ENCODE results near the gene ARID1B. TPM values are rescaled to one million over a fixed set of nuclear protein-coding genes. Genes with fewer than 3 reads are reported as not detected.
"Not testable (repeated sequence)": the region's sequence is repeated elsewhere in the genome, so short reads cannot be mapped to it uniquely, and the experiment has no call there.

Gene ARID1B
- total RNA-seq, 6 experiments from 2014 or later = 32.5 to 44.3 (median 36.5) TPM

- peak overlapping the region; percentile 31 for H3K27ac Mint-ChIP-seq
- DNase-seq = peak; percentile 20
- TF ChIP-seq, protein P1, sequence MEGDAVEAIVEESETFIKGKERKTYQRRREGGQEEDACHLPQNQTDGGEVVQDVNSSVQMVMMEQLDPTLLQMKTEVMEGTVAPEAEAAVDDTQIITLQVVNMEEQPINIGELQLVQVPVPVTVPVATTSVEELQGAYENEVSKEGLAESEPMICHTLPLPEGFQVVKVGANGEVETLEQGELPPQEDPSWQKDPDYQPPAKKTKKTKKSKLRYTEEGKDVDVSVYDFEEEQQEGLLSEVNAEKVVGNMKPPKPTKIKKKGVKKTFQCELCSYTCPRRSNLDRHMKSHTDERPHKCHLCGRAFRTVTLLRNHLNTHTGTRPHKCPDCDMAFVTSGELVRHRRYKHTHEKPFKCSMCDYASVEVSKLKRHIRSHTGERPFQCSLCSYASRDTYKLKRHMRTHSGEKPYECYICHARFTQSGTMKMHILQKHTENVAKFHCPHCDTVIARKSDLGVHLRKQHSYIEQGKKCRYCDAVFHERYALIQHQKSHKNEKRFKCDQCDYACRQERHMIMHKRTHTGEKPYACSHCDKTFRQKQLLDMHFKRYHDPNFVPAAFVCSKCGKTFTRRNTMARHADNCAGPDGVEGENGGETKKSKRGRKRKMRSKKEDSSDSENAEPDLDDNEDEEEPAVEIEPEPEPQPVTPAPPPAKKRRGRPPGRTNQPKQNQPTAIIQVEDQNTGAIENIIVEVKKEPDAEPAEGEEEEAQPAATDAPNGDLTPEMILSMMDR (IDR thresholded peaks at IDR 0.05) = no peak
- H3K4me1 Mint-ChIP-seq (ENCODE audit: low read depth) = peaks cover 56% of the 10 kb centered on the region
- peaks cover 6% of the 10 kb centered on the region for H3K27me3 Mint-ChIP-seq (ENCODE audit: insufficient read depth)
- H3K4me3 Mint-ChIP-seq = no peak overlapping the region; the same call in 1 of the 2 replicates
- H3K36me3 Mint-ChIP-seq (ENCODE audit: low read depth) = peaks cover 12% of the 10 kb centered on the region
- H3K9me3 Mint-ChIP-seq = no peaks in the 10 kb centered on the region
These were observed 366.2 kb downstream of the ARID1B start for GRCh38 chr6:157143171-157143889.

- Mint-ChIP-seq H3K36me3 (ENCODE audit: low read depth) (peaks cover 12% of the 10 kb centered on the region), H3K4me1 (ENCODE audit: low read depth) (peaks cover 59% of the 10 kb centered on the region), H3K27ac (peak overlapping the region; percentile 42), H3K27me3 (ENCODE audit: insufficient read depth) (peaks cover 6% of the 10 kb centered on the region), H3K9me3 (no peaks in the 10 kb centered on the region), H3K4me3 (no peak overlapping the region; the same call in 1 of the 2 replicates)
- DNase-seq = no peak
- TF ChIP-seq, protein P1 (IDR thresholded peaks at IDR 0.05) = no peak
These were observed 367.0 kb downstream of the ARID1B start for GRCh38 chr6:157143890-157144798.

GRCh38 chr6:157144859-157145568 lies 367.8 kb downstream of the ARID1B start:
- Mint-ChIP-seq H3K4me1 (ENCODE audit: low read depth) (peaks cover 68% of the 10 kb centered on the region), H3K27me3 (ENCODE audit: insufficient read depth) (peaks cover 6% of the 10 kb centered on the region), H3K36me3 (ENCODE audit: low read depth) (peaks cover 12% of the 10 kb centered on the region), H3K27ac (peak overlapping the region; percentile 66), H3K4me3 (no peak overlapping the region), H3K9me3 (no peaks in the 10 kb centered on the region)
- TF ChIP-seq, protein P1 (IDR thresholded peaks at IDR 0.05) = no peak
- no peak for DNase-seq

DNA sequence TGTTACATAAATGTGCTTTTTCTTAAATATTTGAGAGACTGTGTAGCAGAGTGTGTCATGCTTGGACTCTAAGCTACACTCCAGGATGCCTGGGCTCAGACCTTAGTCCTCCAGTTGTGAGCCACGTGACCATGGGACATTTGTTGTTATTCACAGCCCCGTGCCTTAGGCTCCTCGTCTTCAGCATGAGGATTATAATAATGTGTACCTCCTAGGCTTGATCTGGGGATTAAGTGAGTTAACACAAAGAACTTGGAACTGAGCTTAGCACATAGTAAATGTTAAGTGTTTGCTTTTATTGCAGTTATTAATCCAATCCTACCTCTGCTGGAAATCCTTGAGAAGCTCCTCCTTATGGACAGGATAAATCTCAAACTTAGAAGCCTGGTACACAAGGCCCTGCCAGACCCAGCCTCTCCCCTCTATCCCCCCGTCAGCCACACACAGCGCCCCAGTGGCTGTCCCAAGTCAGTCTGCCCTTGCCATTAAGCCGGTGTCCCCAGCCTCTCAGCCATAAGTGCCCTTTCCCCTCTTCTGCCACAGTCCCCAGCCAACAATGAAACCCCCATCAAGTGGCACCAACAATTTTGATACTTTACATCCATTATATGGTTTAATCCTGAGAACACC lies 368.6 kb downstream of the ARID1B start:
- DNase-seq = peak; percentile 35
- TF ChIP-seq, protein P1 (IDR thresholded peaks at IDR 0.05) = no peak
- Mint-ChIP-seq H3K27me3 (ENCODE audit: insufficient read depth) (peaks cover 6% of the 10 kb centered on the region), H3K36me3 (ENCODE audit: low read depth) (peaks cover 12% of the 10 kb centered on the region), H3K4me3 (no peak overlapping the region), H3K4me1 (ENCODE audit: low read depth) (peaks cover 70% of the 10 kb centered on the region), H3K27ac (peak overlapping the region; percentile 66), H3K9me3 (no peaks in the 10 kb centered on the region)

DNA sequence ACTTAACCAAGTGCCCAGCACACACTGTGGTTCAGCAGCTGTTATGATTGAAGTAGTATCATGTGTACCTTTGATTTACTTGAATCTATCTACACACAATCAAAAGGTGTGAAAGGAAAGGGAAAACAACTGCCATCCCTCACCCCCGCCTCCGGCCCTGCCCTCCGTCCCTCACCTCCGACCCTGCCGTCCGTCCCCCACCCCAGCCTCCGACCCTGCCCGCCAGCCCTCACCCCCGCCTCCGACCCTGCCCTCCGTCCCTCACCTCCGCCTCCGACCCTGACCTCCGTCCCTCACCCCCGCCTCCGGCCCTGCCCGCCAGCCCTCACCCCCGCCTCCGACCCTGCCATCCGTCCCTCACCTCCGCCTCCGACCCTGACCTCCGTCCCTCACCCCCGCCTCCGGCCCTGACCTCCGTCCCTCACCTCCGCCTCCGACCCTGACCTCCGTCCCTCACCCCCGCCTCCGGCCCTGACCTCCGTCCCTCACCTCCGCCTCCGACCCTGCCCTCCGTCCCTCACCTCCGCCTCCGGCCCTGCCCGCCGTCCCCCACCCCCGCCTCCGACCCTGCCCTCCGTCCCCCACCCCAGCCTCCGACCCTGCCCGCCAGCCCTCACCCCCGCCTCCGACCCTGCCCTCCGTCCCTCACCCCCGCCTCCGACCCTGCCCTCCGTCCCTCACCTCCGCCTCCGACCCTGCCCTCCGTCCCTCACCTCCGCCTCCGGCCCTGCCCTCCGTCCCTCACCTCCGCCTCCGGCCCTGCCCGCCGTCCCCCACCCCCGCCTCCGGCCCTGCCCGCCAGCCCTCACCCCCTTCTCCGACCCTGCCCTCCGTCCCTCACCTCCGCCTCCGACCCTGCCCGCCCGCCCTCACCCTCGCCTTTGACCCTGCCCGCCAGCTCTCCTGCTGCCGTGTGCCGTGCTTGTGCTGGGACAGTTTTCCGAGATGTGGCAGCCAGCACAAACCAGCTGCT lies 370.2 kb downstream of the ARID1B start:
- not testable (repeated sequence) for H3K9me3 Mint-ChIP-seq; DNase-seq; H3K27me3 Mint-ChIP-seq (ENCODE audit: insufficient read depth)
- Mint-ChIP-seq H3K36me3 (ENCODE audit: low read depth) (peaks cover 17% of the 10 kb centered on the region), H3K27ac (peak overlapping the region; percentile 98), H3K4me3 (peak overlapping the region; percentile 78), H3K4me1 (ENCODE audit: low read depth) (peaks cover 86% of the 10 kb centered on the region)
